AG10803 (cell line): ENCODE data around the gene SMIM23.

Experiments
- DNase-seq: peaks from one replicate; pipeline ENCODE4 v3.0.0; 2010; ENCODE audit warnings: low read depth
- H3K4me3 ChIP-seq: 2 replicates; pipeline ENCODE4 v1.5.1; 2011; ENCODE audit warnings: mild to moderate bottlenecking, low read length, control low read depth
- CTCF ChIP-seq: conservative IDR thresholded peaks from 2 replicates; pipeline ENCODE4 v1.5.1; 2011; ENCODE audit warnings: mild to moderate bottlenecking, low read length, control low read depth, inconsistent platforms

The SMIM23 gene

GRCh38 chr5:171783051-171783450 lies 2.6 kb upstream of the SMIM23 start:
- DNase-seq = peak; percentile 23
- H3K4me3 ChIP-seq = no peak overlapping the region
- TF ChIP-seq CTCF = no peak

GRCh38 chr5:171789353-171789752 lies 3.7 kb downstream of the SMIM23 start:
- TF ChIP-seq CTCF = no peak
- DNase-seq = no peak

GRCh38 chr5:171790408-171790807 lies 4.8 kb downstream of the SMIM23 start:
- DNase-seq = no peak

More at GRCh38 chr5:171789353-171789752, 3.7 kb downstream of the SMIM23 start:
- H3K4me3 ChIP-seq = no peak overlapping the region

GRCh38 chr5:171794470-171794960 lies 8.9 kb downstream of the SMIM23 start:
- no peak overlapping the region for H3K4me3 ChIP-seq
- TF ChIP-seq CTCF = no peak
- no peak for DNase-seq

More at GRCh38 chr5:171790408-171790807, 4.8 kb downstream of the SMIM23 start:
- TF ChIP-seq CTCF = no peak
- H3K4me3 ChIP-seq = no peak overlapping the region

GRCh38 chr5:171795381-171795780 lies 9.8 kb downstream of the SMIM23 start:
- no peak for DNase-seq
- no peak overlapping the region for H3K4me3 ChIP-seq
- TF ChIP-seq CTCF = no peak

GRCh38 chr5:171796436-171796835 lies 10.8 kb downstream of the SMIM23 start:
- H3K4me3 ChIP-seq = no peak overlapping the region

More at GRCh38 chr5:171796436-171796835, 10.8 kb downstream of the SMIM23 start:
- no peak for TF ChIP-seq CTCF
- DNase-seq = no peak
